Pancreas (tissue), 10 donors: Measurements from ENCODE around the gene TENM4. TPM values are rescaled to one million over a fixed set of nuclear protein-coding genes. Genes with fewer than 3 reads are reported as not detected.
"Not testable (repeated sequence)": the region's sequence is repeated elsewhere in the genome, so short reads cannot be mapped to it uniquely, and the experiment has no call there.

Source experiments
- ATAC-seq, 4 donors: fragments of 200-7000 bp; cut with Tn5 transposase; one replicate each; pipeline versions ENCODE4 v1.8.0 to v1.9.1; 2020; ENCODE audit warnings: mild to moderate bottlenecking in 4 of 4, moderate library complexity in 4 of 4
- DNase-seq, 6 donors: peaks; one replicate each; pipeline ENCODE4 v3.0.0-alpha.2; 2020
- FAIRE-seq: peaks from 2 replicates; lab custom pipeline; 2012; peaks lifted over from hg19 to GRCh38; lab: Jason Lieb, UNC
- H3K27ac ChIP-seq, 4 donors: fragments of 200-600 bp; sonication (generic); 1 replicate in 3 of 4; 2 replicates in 1 of 4; pipeline versions ENCODE4 v1.5.0 to v1.8.0; 2020
- H3K27me3 ChIP-seq, 4 donors: fragments of 200-600 bp; one replicate each; pipeline ENCODE4 v1.8.0; 2021
- H3K36me3 ChIP-seq, 3 donors: fragments of 200-600 bp; sonication (generic) in 1 of 3; one replicate each; pipeline versions ENCODE4 v1.5.0 to v1.8.0; 2020 to 2021
- H3K4me1 ChIP-seq, 3 donors: fragments of 200-600 bp; one replicate each; pipeline ENCODE4 v1.8.0; 2021
- H3K4me3 ChIP-seq, 4 donors: fragments of 200-600 bp; sonication (generic) in 2 of 4; one replicate each; pipeline versions ENCODE4 v1.5.0 to v1.8.0; 2020 to 2021
- H3K9me3 ChIP-seq, 4 donors: fragments of 200-600 bp; one replicate each; pipeline ENCODE4 v1.8.0; 2021
- CTCF ChIP-seq, 4 donors: fragments of 200-600 bp; sonication (generic) in 3 of 4; IDR thresholded peaks; one replicate each; pipeline versions ENCODE4 v1.5.0 to v1.8.0; 2021; ENCODE audit warnings: antibody characterized with exemption in 4 of 4
- WGBS, 2 donors: extraction: QIAGEN DNeasy Blood & Tissue Kit; methylation state at CpG; one replicate each; pipeline ENCODE4 v1.1.7; 2013; 5-methylcytosine and 5-hydroxymethylcytosine counted together
- intact Hi-C, 3 donors: fragments of 100-400 bp; cut with DNase I; formaldehyde crosslinking; loops; one replicate each; pipeline versions ENCODE4 v1.11.1 to v1.14.2; 2022
- polyA plus RNA-seq, 2 donors: library from polyadenylated mRNA; stranded (reverse); fragments of 200-250 nt; gene quantifications; one replicate each; pipeline ENCODE4 v1.2.3, GENCODE V29; 2013
- total RNA-seq, 6 donors: library from RNA; stranded (reverse); fragmentation: NEBNext Ultra II Directional in 4 of 6; extraction: Animal tissue kit (Norgen Biotek cat#: 25700) in 4 of 6; gene quantifications; one replicate each; pipeline versions ENCODE4 v1.2.1 to v1.2.4, GENCODE V29; 2021 to 2023
- donor health status: healthy with polysubstance abuse.
- donor health status: DM: no; HTN: no; CAD: no; lungs with moderate emphysema.
- donor health status: DM: no; HTN: no; CAD: no.
- donor health status: control.
- donor health status: control.
- donor health status: Bipolar disorder and iron deficiency.
- donor health status: DM: yes; HTN: yes; CAD: no.
- donor health status: DM: no; HTN: no; CAD: no.
- donor health status: DM: no; HTN: no; CAD: no.
- donor health status: DM: yes; HTN: yes; CAD: no.

Gene TENM4
- total and polyA plus RNA-seq, 8 donors, result 0.37 to 6.8 (median 1.3) TPM

- FAIRE-seq, result no peak
- H3K9me3 ChIP-seq, result no peaks in the 10 kb centered on the region
These were observed 458.4 kb downstream of the TENM4 start for GRCh38 chr11:78982473-78982872.

GRCh38 chr11:78981153-78981552, 459.7 kb downstream of the TENM4 start:
- FAIRE-seq, result no peak
- ATAC-seq, result no peak
- no peak for TF ChIP-seq CTCF (IDR thresholded peaks at IDR 0.05)

More at GRCh38 chr11:78982473-78982872, 458.4 kb downstream of the TENM4 start:
- DNase-seq, result no peak
- no peaks in the 10 kb centered on the region for H3K27me3 ChIP-seq
- H3K36me3 ChIP-seq, result no peaks in the 10 kb centered on the region
- intact Hi-C loops, result loop anchor here in 1 of 3 donors (10.0 kb wide), 1 partner anchor 62 kb away; no protein-coding TSS in a partner anchor
- TF ChIP-seq CTCF (IDR thresholded peaks at IDR 0.05), result no peak
- no peaks in the 10 kb centered on the region for H3K4me1 ChIP-seq
- H3K27ac ChIP-seq, result no peak overlapping the region
- ATAC-seq, result no peak
- WGBS, 2 donors, result 87 to 96% methylated on average over 4 of the region's 4 CpGs
- H3K4me3 ChIP-seq, result no peak overlapping the region

GRCh38 chr11:78978831-78979230, 462.0 kb downstream of the TENM4 start:
- H3K27ac ChIP-seq, result no peak overlapping the region
- no peak for DNase-seq

More at GRCh38 chr11:78981153-78981552, 459.7 kb downstream of the TENM4 start:
- WGBS, 2 donors, result 60 to 73% methylated on average over 3 of the region's 3 CpGs
- intact Hi-C loops, result loop anchor here in 1 of 3 donors (10.0 kb wide), 1 partner anchor 64 kb away; no protein-coding TSS in a partner anchor
- H3K27ac ChIP-seq, result no peak overlapping the region
- no peaks in the 10 kb centered on the region for H3K27me3 ChIP-seq
- no peaks in the 10 kb centered on the region for H3K36me3 ChIP-seq
- H3K9me3 ChIP-seq, result no peaks in the 10 kb centered on the region
- no peaks in the 10 kb centered on the region for H3K4me1 ChIP-seq
- H3K4me3 ChIP-seq, result no peak overlapping the region
- DNase-seq, result no peak

GRCh38 chr11:78977848-78978247, 463.0 kb downstream of the TENM4 start:
- H3K9me3 ChIP-seq, H3K4me3 ChIP-seq, ATAC-seq, DNase-seq, H3K4me1 ChIP-seq, intact Hi-C loops, H3K36me3 ChIP-seq, H3K27me3 ChIP-seq, H3K27ac ChIP-seq, FAIRE-seq: not testable (repeated sequence)
- 71 to 77% methylated on average over 3 of the region's 3 CpGs for WGBS, 2 donors

More at GRCh38 chr11:78978831-78979230, 462.0 kb downstream of the TENM4 start:
- FAIRE-seq, result no peak
- Histone ChIP-seq H3K4me3 (no peak overlapping the region), H3K27me3 (no peaks in the 10 kb centered on the region), H3K9me3 (no peaks in the 10 kb centered on the region), H3K36me3 (no peaks in the 10 kb centered on the region), H3K4me1 (no peaks in the 10 kb centered on the region)
- TF ChIP-seq CTCF (IDR thresholded peaks at IDR 0.05), result no peak
- WGBS, 2 donors, result 64 to 68% methylated on average over 2 of the region's 2 CpGs
- intact Hi-C loops, result no loop called here
- no peak for ATAC-seq

- ATAC-seq (no peak), DNase-seq (no peak)
- WGBS, 2 donors, result 78 to 84% methylated on average over 3 of the region's 3 CpGs
These were observed 463.8 kb downstream of the TENM4 start for GRCh38 chr11:78977009-78977408.

More at GRCh38 chr11:78977009-78977408, 463.8 kb downstream of the TENM4 start:
- no peaks in the 10 kb centered on the region for H3K27me3 ChIP-seq
- no peaks in the 10 kb centered on the region for H3K9me3 ChIP-seq
- no peak for TF ChIP-seq CTCF (IDR thresholded peaks at IDR 0.05)
- H3K27ac ChIP-seq, result no peak overlapping the region
- no peak for FAIRE-seq
- intact Hi-C loops, result no loop called here
- no peak overlapping the region for H3K4me3 ChIP-seq
- no peaks in the 10 kb centered on the region for H3K36me3 ChIP-seq
- no peaks in the 10 kb centered on the region for H3K4me1 ChIP-seq
